Cardiac fibroblast (primary cell): ENCODE measurements around the gene WWC1.

ENCODE experiments used
- DNase-seq, 2 donors: peaks; one replicate each; pipeline versions ENCODE4 v3.0.0 to v3.0.0-alpha.2; 2010; ENCODE audit warnings: low read depth in 2 of 2
- H3K4me3 ChIP-seq, 2 donors: replicated peaks in 1 of 2; 1 replicate in 1 of 2; 2 replicates in 1 of 2; pipeline ENCODE4 v1.5.1; 2011; ENCODE audit warnings: low read depth in 2 of 2, low read length in 2 of 2, mild to moderate bottlenecking in 2 of 2, moderate library complexity in 1 of 2
- CTCF ChIP-seq: IDR thresholded peaks from one replicate; pipeline ENCODE4 v1.5.1; 2011; ENCODE audit warnings: low read depth, mild to moderate bottlenecking, low read length, inconsistent platforms

The WWC1 gene

GRCh38 chr5:168319774-168320173, 28.3 kb downstream of the WWC1 start:
- no peak overlapping the region for H3K4me3 ChIP-seq
- TF ChIP-seq CTCF, result no peak
- no peak for DNase-seq

GRCh38 chr5:168320805-168321204, 29.4 kb downstream of the WWC1 start:
- no peak for TF ChIP-seq CTCF
- no peak overlapping the region for H3K4me3 ChIP-seq
- no peak for DNase-seq

GRCh38 chr5:168324859-168325630, 33.6 kb downstream of the WWC1 start:
- H3K4me3 ChIP-seq, result no peak overlapping the region
- no peak for TF ChIP-seq CTCF
- DNase-seq, result no peak

- no peak overlapping the region for H3K4me3 ChIP-seq
- TF ChIP-seq CTCF, result no peak
- peak in 1 of 2 donors; percentile 19 for DNase-seq
Observed at GRCh38 chr5:168327019-168327421, 35.6 kb downstream of the WWC1 start.

GRCh38 chr5:168327451-168327850, 36.0 kb downstream of the WWC1 start:
- no peak for DNase-seq
- no peak overlapping the region for H3K4me3 ChIP-seq
- no peak for TF ChIP-seq CTCF

- no peak for DNase-seq
- no peak for TF ChIP-seq CTCF
- no peak overlapping the region for H3K4me3 ChIP-seq
Observed at GRCh38 chr5:168327994-168328393, 36.5 kb downstream of the WWC1 start.

- no peak for DNase-seq
- no peak overlapping the region for H3K4me3 ChIP-seq
- no peak for TF ChIP-seq CTCF
Observed at GRCh38 chr5:168328814-168329213, 37.4 kb downstream of the WWC1 start.
